ENCODE measurements around the gene SCGB1D4. TPM values are rescaled to one million over a fixed set of nuclear protein-coding genes. Genes with fewer than 3 reads are reported as not detected.

The SCGB1D4 gene
- total RNA-seq, 2 donors from 2014 or later: not detected

DNA sequence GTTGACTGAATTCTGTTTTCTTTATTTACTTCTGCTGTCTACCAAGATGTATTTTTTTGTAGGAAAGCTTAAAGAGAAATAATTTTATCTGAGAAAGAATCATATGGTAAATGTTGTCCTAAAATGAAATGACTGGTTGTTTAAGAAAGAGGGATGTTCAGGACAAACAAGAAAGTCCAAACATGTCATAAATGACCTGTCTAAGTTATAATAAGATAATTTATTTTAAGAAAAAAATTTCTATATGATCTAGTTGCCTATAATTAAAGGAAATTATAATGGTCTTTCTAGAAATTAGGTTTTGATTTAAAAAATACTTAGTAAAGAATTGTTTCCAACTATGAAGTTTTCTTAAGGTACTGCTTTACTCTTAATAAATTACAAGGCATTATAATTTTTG, 18.4 kb downstream of the SCGB1D4 start:
- intact Hi-C loops (cut with DNase I): no loop called here

DNA sequence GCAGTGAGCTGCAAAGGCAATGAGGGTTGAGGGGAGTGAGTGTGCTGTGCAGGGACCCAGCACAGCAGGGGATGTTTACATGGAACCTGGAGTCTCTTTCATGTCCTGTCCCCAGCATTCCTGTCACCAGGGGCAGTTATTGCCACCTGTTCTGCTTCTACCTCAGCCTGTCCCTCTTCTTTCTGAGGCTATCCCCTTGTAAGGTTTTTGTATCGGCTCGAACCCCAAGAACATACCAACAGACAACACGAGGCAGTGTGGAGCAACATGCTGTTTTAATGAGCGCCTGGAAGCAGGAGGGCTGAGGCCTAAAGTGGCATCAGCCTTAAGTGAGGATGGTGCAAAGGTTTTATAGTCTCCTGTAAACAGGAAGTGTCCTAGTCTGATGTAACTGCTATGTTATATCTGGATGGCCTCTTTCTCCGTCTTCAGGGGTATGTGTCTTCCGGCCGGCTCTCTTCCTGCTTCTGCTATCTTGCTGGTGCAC, 25.0 kb downstream of the SCGB1D4 start:
- intact Hi-C loops (cut with DNase I): no loop called here

More for the DNA sequence above, 18.4 kb downstream of the SCGB1D4 start:
- H3K4me3 ChIP-seq: no peak overlapping the region
- H3K27ac ChIP-seq: no peak overlapping the region
- ATAC-seq (no peak), DNase-seq (no peak)
- H3K36me3 ChIP-seq (replicated peaks in 1 of 2; ENCODE audit: insufficient read depth in 1 of 2, low read depth in 2 of 2): no peaks in the 10 kb centered on the region
- H3K4me1 ChIP-seq: no peaks in the 10 kb centered on the region
- H3K9me3 ChIP-seq: no peaks in the 10 kb centered on the region
- H3K27me3 ChIP-seq: no peaks in the 10 kb centered on the region
- TF ChIP-seq POLR2A (IDR thresholded peaks at IDR 0.05): no peak
- TF ChIP-seq, protein P1, sequence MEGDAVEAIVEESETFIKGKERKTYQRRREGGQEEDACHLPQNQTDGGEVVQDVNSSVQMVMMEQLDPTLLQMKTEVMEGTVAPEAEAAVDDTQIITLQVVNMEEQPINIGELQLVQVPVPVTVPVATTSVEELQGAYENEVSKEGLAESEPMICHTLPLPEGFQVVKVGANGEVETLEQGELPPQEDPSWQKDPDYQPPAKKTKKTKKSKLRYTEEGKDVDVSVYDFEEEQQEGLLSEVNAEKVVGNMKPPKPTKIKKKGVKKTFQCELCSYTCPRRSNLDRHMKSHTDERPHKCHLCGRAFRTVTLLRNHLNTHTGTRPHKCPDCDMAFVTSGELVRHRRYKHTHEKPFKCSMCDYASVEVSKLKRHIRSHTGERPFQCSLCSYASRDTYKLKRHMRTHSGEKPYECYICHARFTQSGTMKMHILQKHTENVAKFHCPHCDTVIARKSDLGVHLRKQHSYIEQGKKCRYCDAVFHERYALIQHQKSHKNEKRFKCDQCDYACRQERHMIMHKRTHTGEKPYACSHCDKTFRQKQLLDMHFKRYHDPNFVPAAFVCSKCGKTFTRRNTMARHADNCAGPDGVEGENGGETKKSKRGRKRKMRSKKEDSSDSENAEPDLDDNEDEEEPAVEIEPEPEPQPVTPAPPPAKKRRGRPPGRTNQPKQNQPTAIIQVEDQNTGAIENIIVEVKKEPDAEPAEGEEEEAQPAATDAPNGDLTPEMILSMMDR (IDR thresholded peaks at IDR 0.05): no peak

DNA sequence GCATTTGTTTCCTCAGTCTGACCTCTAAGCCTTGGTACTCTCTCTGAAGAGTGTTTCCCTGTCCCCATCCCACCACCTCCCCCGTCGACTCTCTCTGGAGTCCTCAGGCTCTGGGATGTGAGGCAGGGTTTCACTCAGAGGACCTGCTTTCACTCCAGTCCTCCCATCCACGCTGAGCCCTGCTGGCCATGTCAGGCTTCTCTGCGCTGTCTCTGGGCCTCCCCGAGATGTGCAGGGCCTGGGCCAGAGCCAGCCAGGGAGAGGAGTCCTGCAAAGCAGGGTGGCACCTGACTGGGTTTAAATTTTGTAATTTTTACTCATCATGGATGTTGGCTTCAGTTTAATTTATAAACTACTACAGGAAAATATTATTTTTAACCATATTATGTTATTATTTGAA, 25.6 kb downstream of the SCGB1D4 start:
- Histone ChIP-seq H3K4me1 (no peaks in the 10 kb centered on the region), H3K27ac (no peak overlapping the region), H3K4me3 (no peak overlapping the region), H3K36me3 (replicated peaks in 1 of 2; ENCODE audit: insufficient read depth in 1 of 2, low read depth in 2 of 2) (no peaks in the 10 kb centered on the region), H3K9me3 (no peaks in the 10 kb centered on the region), H3K27me3 (no peaks in the 10 kb centered on the region)
- ATAC-seq (no peak), DNase-seq (no peak)
- intact Hi-C loops (cut with DNase I): no loop called here
- TF ChIP-seq, protein P1 (IDR thresholded peaks at IDR 0.05): no peak
- TF ChIP-seq POLR2A (IDR thresholded peaks at IDR 0.05): no peak
- 63 to 78% methylated on average over 5 of the region's 5 CpGs for WGBS, 2 donors

More for the DNA sequence above, 25.0 kb downstream of the SCGB1D4 start:
- H3K27me3 ChIP-seq: no peaks in the 10 kb centered on the region
- H3K9me3 ChIP-seq: no peaks in the 10 kb centered on the region
- H3K27ac ChIP-seq: no peak overlapping the region
- ATAC-seq (no peak), DNase-seq (no peak)
- H3K36me3 ChIP-seq (replicated peaks in 1 of 2; ENCODE audit: insufficient read depth in 1 of 2, low read depth in 2 of 2): no peaks in the 10 kb centered on the region
- 73 to 84% methylated on average over 7 of the region's 7 CpGs for WGBS, 2 donors
- H3K4me3 ChIP-seq: no peak overlapping the region
- no peak for TF ChIP-seq POLR2A (IDR thresholded peaks at IDR 0.05)
- TF ChIP-seq, protein P1 (IDR thresholded peaks at IDR 0.05): no peak
- no peaks in the 10 kb centered on the region for H3K4me1 ChIP-seq

DNA sequence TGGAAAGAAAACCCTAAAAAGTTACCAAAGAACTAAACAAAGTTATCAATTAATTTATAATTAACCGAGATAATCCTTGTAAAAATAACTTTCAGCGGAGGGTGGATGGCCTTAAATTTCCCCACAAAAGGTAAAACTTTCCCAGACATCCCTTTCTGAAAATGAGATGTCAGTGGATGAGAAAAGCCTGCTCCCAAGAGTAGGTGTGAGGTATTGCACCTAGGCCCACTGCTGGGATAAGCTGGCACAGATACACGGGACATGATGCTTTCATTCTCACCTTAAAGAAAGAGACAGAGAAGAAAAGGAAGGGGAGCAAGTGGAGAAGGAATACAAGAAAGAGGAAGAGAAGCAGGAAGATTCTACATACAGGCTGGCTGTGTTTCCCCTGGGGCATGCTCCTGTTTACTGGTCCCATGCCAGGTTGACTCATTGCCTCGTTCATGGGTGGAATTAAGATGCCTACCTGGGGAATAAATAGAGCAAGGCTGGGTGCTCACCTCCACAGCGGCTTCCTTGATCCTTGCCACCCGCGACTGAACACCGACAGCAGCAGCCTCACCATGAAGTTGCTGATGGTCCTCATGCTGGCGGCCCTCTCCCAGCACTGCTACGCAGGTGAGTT, 29.1 kb downstream of the SCGB1D4 start, which contains the start of gene SCGB2A2:
TSS of gene SCGB2A2 (plus strand) at position 505 of the 625 bp plus-strand sequence. CDS start at position 564, 59 bp downstream.
- no peak for ATAC-seq
- no peaks in the 10 kb centered on the region for H3K27me3 ChIP-seq
- intact Hi-C loops (cut with DNase I): no loop called here
- no peaks in the 10 kb centered on the region for H3K9me3 ChIP-seq
- 51 to 54% methylated on average over 10 of the region's 10 CpGs for WGBS, 2 donors
- no peak within 1 kb of the TSS for H3K4me3 ChIP-seq
- peak in 3 of 4 donors; percentile 12 to 31 (median 14) for DNase-seq
- no peaks in the 10 kb centered on the region for H3K4me1 ChIP-seq
- H3K27ac ChIP-seq: no peak within 1 kb of the TSS
- H3K36me3 ChIP-seq (replicated peaks in 1 of 2; ENCODE audit: insufficient read depth in 1 of 2, low read depth in 2 of 2): no peaks in the 10 kb centered on the region
- TF ChIP-seq, protein P1 (IDR thresholded peaks at IDR 0.05): peak in 6 of 7 experiments; percentile 13 to 49 (median 44)
- TF ChIP-seq POLR2A (IDR thresholded peaks at IDR 0.05): no peak

DNA sequence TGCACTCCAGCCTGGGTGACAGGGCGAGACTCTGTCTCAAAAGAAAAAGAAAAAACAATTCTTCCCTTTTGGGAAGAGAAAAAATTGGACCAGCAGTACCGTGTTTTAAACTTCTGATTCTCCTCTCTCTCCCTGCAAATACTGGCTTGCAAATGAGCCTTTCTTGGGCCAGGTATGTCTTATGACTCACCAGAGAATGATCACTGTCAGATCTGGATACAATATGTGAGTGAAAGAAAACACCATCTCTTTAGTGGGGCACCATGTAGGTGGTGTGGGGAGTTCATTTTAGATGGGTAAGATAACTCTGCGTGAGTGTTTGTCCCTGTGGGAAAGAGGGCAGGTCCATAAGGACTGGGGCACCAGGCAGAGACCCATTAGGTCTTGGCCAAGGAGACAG, 31.3 kb downstream of the SCGB1D4 start:
- Histone ChIP-seq H3K9me3 (no peaks in the 10 kb centered on the region), H3K27ac (no peak overlapping the region), H3K36me3 (replicated peaks in 1 of 2; ENCODE audit: insufficient read depth in 1 of 2, low read depth in 2 of 2) (no peaks in the 10 kb centered on the region), H3K27me3 (no peaks in the 10 kb centered on the region), H3K4me1 (no peaks in the 10 kb centered on the region), H3K4me3 (no peak overlapping the region)
- ATAC-seq (no peak), DNase-seq (no peak)
- WGBS, 2 donors: 62 to 78% methylated on average over 3 of the region's 3 CpGs
- TF ChIP-seq, protein P1 (IDR thresholded peaks at IDR 0.05): no peak
- TF ChIP-seq POLR2A (IDR thresholded peaks at IDR 0.05): no peak
- intact Hi-C loops (cut with DNase I): no loop called here

Data from body of pancreas (tissue), 4 donors.